GM12878 (cell line): ENCODE results near the gene PLEKHN1. TPM values are rescaled to one million over a fixed set of nuclear protein-coding genes. Genes with fewer than 3 reads are reported as not detected.

Experiments used
- ATAC-seq: fragments of 200-7000 bp; cut with Tn5 transposase; 3 replicates; pipeline ENCODE4 v1.9.1; 2020; ENCODE audit warnings: mild to moderate bottlenecking, moderate library complexity
- BruUV-seq: library from RNA; stranded (reverse); fragments of 400-500 nt; replicated peaks from 2 replicates; lab custom pipeline; 2021; lab: Mats Ljungman, UMichigan
- CTCF ChIA-PET: fragments of 300-600 bp; sonication (Branson Sonifier 250); formaldehyde crosslinking; extraction: SDS; loops from one replicate; lab custom pipeline; 2021; ENCODE audit warnings: inconsistent platforms; lab: Yijun Ruan, JAX
- POLR2A ChIA-PET: fragments of 350-600 bp; formaldehyde crosslinking; extraction: SDS; loops from one replicate; lab custom pipeline; 2021; ENCODE audit warnings: inconsistent platforms; lab: Charles Lee
- RAD21 ChIA-PET: fragments of 300-600 bp; sonication (Branson Sonifier 250); formaldehyde crosslinking; loops from one replicate; lab custom pipeline; 2023; ENCODE audit warnings: antibody characterized with exemption; ENCODE audit not compliant: unreplicated experiment; lab: Charles Lee
- SMC1A ChIA-PET: fragments of 300-600 bp; sonication (Branson Sonifier 250); formaldehyde crosslinking; loops from one replicate; lab custom pipeline; 2023; ENCODE audit not compliant: unreplicated experiment, uncharacterized antibody; lab: Charles Lee
- DNase-seq: peaks from one replicate; pipeline ENCODE4 v3.0.0-alpha.2; 2011; ENCODE audit warnings: low read depth, low spot score
- FAIRE-seq: peaks from 3 replicates; lab custom pipeline; 2011; peaks lifted over from hg19 to GRCh38; lab: Jason Lieb, UNC
- H2AFZ ChIP-seq: 2 replicates; pipeline ENCODE4 v1.6.0; 2011; ENCODE audit warnings: low read depth, low read length, control low read depth; ENCODE audit not compliant: control insufficient read depth
- H3K27ac ChIP-seq: 2 replicates; pipeline ENCODE4 v1.5.1; 2011; ENCODE audit warnings: control low read depth; ENCODE audit not compliant: control insufficient read depth, insufficient read depth
- H3K27me3 ChIP-seq, 2 experiments: replicated peaks in 1 of 2; 2 replicates each; pipeline versions ENCODE4 v1.6.0 to v1.6.1; 2011; ENCODE audit warnings: low read length in 1 of 2; ENCODE audit not compliant: control insufficient read depth in 2 of 2, insufficient read depth in 2 of 2
- H3K36me3 ChIP-seq, 2 experiments: 2 replicates each; pipeline ENCODE4 v1.5.1; 2011; ENCODE audit warnings: low read length in 1 of 2; ENCODE audit not compliant: control insufficient read depth in 2 of 2, insufficient read depth in 2 of 2
- H3K4me1 ChIP-seq: 2 replicates; pipeline ENCODE4 v1.6.1; 2011; ENCODE audit warnings: mild to moderate bottlenecking, low read length, moderate library complexity, mixed read lengths; ENCODE audit not compliant: control insufficient read depth, insufficient read depth
- H3K4me2 ChIP-seq: 2 replicates; pipeline ENCODE4 v1.6.0; 2011; ENCODE audit warnings: control low read depth; ENCODE audit not compliant: control insufficient read depth, insufficient read depth
- H3K4me3 ChIP-seq: fragments of 200-600 bp; sonication (generic); 2 replicates; pipeline ENCODE4 v1.5.1; 2016
- H3K79me2 ChIP-seq: 2 replicates; pipeline ENCODE4 v1.6.0; 2011; ENCODE audit warnings: low read length; ENCODE audit not compliant: control insufficient read depth, insufficient read depth
- H3K9ac ChIP-seq: 2 replicates; pipeline ENCODE4 v1.8.0; 2011; ENCODE audit warnings: low read length, control low read depth, mixed read lengths; ENCODE audit not compliant: control insufficient read depth, insufficient read depth
- H3K9me3 ChIP-seq: replicated peaks from 3 replicates; pipeline ENCODE4 v1.5.1; 2011; ENCODE audit warnings: mild to moderate bottlenecking, low read length; ENCODE audit not compliant: control insufficient read depth, insufficient read depth
- H4K20me1 ChIP-seq: 2 replicates; pipeline ENCODE4 v1.6.0; 2011; ENCODE audit not compliant: control insufficient read depth, insufficient read depth
- MLLT1 ChIP-seq: fragments of 450-650 bp; IDR thresholded peaks from 2 replicates; pipeline ENCODE4 v1.6.1; 2016; ENCODE audit warnings: mild to moderate bottlenecking
- NFYA ChIP-seq: IDR thresholded peaks from 2 replicates; pipeline ENCODE4 v1.6.1; 2011; ENCODE audit warnings: low read depth, mild to moderate bottlenecking, low read length, improper control_type of control experiment, borderline replicate concordance
- RUNX3 ChIP-seq: IDR thresholded peaks from 2 replicates; pipeline ENCODE4 v1.6.1; 2012; ENCODE audit warnings: low read length, inconsistent platforms
- SIN3A ChIP-seq: IDR thresholded peaks from 2 replicates; pipeline ENCODE4 v1.6.1; 2012; ENCODE audit warnings: low read depth, low read length, improper control_type of control experiment
- WGBS: methylation state at CpG from one replicate; pipeline ENCODE4 v1.1.6; 2016; ENCODE audit warnings: low lambda C conversion rate; ENCODE audit not compliant: insufficient replicate concordance, insufficient coverage; ENCODE audit errors: missing lambda C conversion rate; 5-methylcytosine and 5-hydroxymethylcytosine counted together
- in situ Hi-C: fragments of 300-500 bp; cut with MboI; formaldehyde crosslinking; loops from 9 replicates; pipeline ENCODE4 v1.14.3; 2018; ENCODE audit warnings: mixed read lengths
- intact Hi-C: fragments of 100-400 bp; cut with micrococcal nuclease; formaldehyde crosslinking; loops from one replicate; pipeline ENCODE4 v1.14.2; 2022; ENCODE audit not compliant: unreplicated experiment
- polyA plus RNA-seq, 11 experiments: library from polyadenylated mRNA; depleted of rRNA in 4 of 11; unstranded in 6 of 11; stranded (reverse) in 5 of 11; fragments of >200 nt; fragmentation: Nextera tagmentation in 4 of 11; fragmentation: Illumina TruSeq in 1 of 11; extraction: Ambion mirVana in 4 of 11; extraction: Trizol in 1 of 11; gene quantifications; 1 replicate in 1 of 11; 2 replicates in 10 of 11; pipeline versions ENCODE4 v1.2.1 to v1.2.3, GENCODE V29; 2011 to 2016; ENCODE audit warnings: inconsistent platforms in 2 of 11, missing spikeins in 2 of 11, low read depth in 1 of 11
- total RNA-seq, 4 experiments: library from RNA; depleted of rRNA in 3 of 4; stranded (reverse); fragments of >200 nt in 3 of 4; fragmentation: Illumina TruSeq in 1 of 4; extraction: Trizol in 1 of 4; gene quantifications; 2 replicates each; pipeline versions ENCODE4 v1.2.1 to v1.2.3, GENCODE V29; 2013 to 2021

The PLEKHN1 gene
- total and polyA plus RNA-seq, 10 of the 15 experiments (the other 5 are each of a cell fraction or from before 2014, with no cell fraction given) = 0.04 to 0.26 (median 0.18) TPM; not detected in 6

DNA sequence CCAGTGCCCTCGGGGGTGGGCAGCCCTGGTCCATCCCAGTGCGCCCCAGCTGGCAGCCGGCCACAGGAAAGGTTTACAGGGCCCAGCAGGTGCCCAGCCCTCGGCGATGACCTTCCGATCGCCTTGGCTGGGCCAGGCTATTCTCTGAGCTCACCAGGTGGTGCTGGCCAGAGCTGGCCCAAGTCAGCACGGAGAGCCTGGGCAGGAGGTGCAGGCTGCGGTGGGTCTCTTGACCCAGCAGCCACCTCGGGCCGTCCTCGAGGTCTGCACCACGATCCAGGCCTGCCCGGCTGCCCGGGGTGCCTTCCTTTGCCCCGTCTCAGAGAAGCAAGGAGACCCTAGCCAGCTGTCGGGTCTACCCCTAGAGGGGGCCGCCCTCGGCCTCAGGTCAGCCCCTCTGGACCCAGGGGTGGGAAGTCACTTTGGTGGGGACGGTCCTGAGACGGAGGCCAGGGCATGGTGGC is 15.2 kb downstream of the PLEKHN1 start:
- BruUV-seq = no TSS peak
- in situ Hi-C loops = loop anchor here (5.0 kb wide), 1 partner anchor 81 kb away; no protein-coding TSS in a partner anchor
- Histone ChIP-seq H3K27me3 (no peaks in the 10 kb centered on the region), H3K9me3 (no peaks in the 10 kb centered on the region; the same call in 2 of the 3 replicates), H3K79me2 (no peaks in the 10 kb centered on the region), H3K4me2 (no peak overlapping the region), H4K20me1 (no peaks in the 10 kb centered on the region), H3K4me1 (no peaks in the 10 kb centered on the region), H2AFZ (no peak overlapping the region), H3K9ac (no peak overlapping the region), H3K27ac (no peak overlapping the region), H3K36me3 (no peaks in the 10 kb centered on the region), H3K4me3 (no peak overlapping the region)
- RAD21 ChIA-PET = interaction anchor here (1.1 to 2.2 kb wide), 4 partner anchors 8 to 82 kb away, joined by 3 to 7 read pairs (median 5); partner anchors contain the start of gene ISG15
- DNase-seq = no peak
- TF ChIP-seq SIN3A (no peak), NFYA (no peak), RUNX3 (no peak), MLLT1 (no peak)
- POLR2A ChIA-PET = interaction anchor here (0.8 kb wide), 2 partner anchors 15 to 32 kb away, joined by 3 read pairs; partner anchors contain the start of genes ISG15 and PLEKHN1
- no peak for FAIRE-seq
- WGBS = 47% methylated on average over 20 of the region's 21 CpGs
- intact Hi-C loops = no loop called here
- CTCF ChIA-PET = interaction anchor here (1.6 to 8.0 kb wide), 5 partner anchors 11 to 82 kb away, joined by 4 to 56 read pairs (median 12); no protein-coding TSS in a partner anchor
- SMC1A ChIA-PET = interaction anchor here (0.7 to 2.2 kb wide), 4 partner anchors 11 to 228 kb away, joined by 3 to 5 read pairs (median 3); no protein-coding TSS in a partner anchor
- ATAC-seq = no peak
